PC-3 (cell line): ENCODE data around the gene C11orf58.

Experiments
- EZH2phosphoT487 ChIP-seq: fragments of 300-600 bp; sonication (generic); IDR thresholded peaks from 2 replicates; pipeline ENCODE4 v1.6.1; 2018; ENCODE audit warnings: mild to moderate bottlenecking, antibody characterized with exemption, low read length, borderline replicate concordance
- TF ChIP-seq, protein P1 (sequence below): fragments of 300-600 bp; sonication (generic); conservative IDR thresholded peaks from 2 replicates; pipeline ENCODE4 v1.5.1; 2017; ENCODE audit warnings: antibody characterized with exemption, low read depth, mild to moderate bottlenecking, low read length

DNA sequence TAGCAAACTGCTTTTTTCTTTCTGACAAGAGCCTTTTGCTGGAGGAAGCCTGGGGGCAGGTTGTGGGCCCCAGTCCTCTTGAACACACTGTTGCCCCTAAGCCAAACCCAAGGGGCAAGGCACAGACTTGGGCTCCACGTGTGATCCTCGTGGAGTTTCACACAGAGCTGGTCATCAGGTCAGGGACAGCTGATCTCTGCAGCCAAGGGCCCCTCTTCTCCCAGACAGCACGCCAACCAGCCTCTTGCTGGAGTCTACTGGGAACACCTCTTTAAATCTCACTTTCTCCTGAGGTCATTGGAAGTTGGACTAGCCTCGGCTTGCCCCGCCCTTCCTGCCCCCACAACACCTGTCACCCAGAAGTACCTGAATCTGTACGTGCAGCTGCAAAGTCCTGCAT, 39.8 kb downstream of the C11orf58 start:
- TF ChIP-seq, protein P1, sequence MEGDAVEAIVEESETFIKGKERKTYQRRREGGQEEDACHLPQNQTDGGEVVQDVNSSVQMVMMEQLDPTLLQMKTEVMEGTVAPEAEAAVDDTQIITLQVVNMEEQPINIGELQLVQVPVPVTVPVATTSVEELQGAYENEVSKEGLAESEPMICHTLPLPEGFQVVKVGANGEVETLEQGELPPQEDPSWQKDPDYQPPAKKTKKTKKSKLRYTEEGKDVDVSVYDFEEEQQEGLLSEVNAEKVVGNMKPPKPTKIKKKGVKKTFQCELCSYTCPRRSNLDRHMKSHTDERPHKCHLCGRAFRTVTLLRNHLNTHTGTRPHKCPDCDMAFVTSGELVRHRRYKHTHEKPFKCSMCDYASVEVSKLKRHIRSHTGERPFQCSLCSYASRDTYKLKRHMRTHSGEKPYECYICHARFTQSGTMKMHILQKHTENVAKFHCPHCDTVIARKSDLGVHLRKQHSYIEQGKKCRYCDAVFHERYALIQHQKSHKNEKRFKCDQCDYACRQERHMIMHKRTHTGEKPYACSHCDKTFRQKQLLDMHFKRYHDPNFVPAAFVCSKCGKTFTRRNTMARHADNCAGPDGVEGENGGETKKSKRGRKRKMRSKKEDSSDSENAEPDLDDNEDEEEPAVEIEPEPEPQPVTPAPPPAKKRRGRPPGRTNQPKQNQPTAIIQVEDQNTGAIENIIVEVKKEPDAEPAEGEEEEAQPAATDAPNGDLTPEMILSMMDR = no peak
- no peak for TF ChIP-seq EZH2phosphoT487
